GM12892 (cell line): ENCODE measurements around the gene CLIP1.

ENCODE experiments used
- POLR2A ChIP-seq: IDR thresholded peaks from 2 replicates; pipeline ENCODE4 v1.6.1; 2011; ENCODE audit warnings: low read depth, low read length, control low read depth
- POLR2AphosphoS5 ChIP-seq: IDR thresholded peaks from 2 replicates; pipeline ENCODE4 v1.6.1; 2011; ENCODE audit warnings: low read depth, low read length, control low read depth

DNA sequence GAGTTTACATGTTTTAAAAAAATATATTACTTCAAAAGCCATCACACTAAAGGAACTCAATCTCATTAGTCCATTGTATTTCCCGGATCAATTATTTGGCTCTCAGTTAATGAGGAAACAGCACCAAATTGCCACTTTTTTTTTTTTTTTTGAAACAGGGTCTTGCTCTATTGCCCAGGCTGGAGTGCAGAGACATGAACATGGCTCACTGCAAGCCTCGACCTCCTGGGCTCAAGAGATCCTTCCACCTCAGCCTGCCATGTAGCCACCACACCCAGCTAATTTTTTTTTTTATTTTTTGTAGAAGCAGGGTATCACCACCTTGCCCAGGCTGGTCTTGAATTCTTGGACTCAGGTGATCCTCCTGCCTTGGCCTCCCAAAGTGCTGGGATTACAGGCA lies 77.4 kb downstream of the CLIP1 start:
- TF ChIP-seq POLR2A (no peak), POLR2AphosphoS5 (no peak)
